Amniotic epithelial cell (primary cell): Measurements from ENCODE around the gene LRCH1.

Source experiments
- DNase-seq: peaks from one replicate; pipeline ENCODE4 v3.0.0-alpha.2; 2010; ENCODE audit warnings: low read depth

Gene LRCH1

DNA sequence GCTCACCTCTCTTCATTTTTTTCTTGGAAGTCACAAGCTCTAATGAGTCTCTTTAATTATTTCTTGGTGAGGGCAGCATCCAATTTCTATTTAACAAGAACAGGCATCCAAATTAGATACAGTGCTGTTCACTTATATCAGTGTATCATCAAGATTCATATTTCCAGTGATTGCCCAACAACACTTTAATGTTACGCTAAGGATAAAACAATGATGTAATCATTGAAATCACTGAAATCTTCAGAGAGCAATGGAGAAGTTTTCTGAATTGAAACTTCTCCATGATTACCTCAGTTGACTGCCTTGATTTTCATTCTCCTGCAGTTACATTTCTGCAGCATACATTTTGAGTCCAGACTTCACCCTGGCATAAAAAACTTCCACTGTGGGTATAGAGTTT lies 17.1 kb upstream of the LRCH1 start:
- DNase-seq, result peak; percentile 36

DNA sequence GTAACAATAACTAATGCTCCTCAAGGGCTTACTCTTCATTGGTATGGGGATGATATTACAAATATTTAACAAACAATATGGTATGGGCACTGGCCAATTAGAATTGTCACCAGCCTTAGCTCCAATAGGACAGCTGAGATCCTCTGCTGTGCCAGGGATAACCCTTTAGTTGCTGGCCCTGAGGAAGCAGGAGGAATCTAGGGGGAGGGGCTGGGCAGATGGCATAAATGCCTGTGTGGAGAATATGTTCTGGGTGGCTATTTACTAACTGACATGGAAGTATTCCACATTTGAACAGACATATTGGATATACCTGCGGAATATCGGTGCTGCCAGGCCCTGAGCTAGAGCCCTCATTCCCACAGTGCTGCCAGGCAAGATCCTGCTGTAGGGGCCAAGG lies 16.6 kb upstream of the LRCH1 start:
- no peak for DNase-seq

DNA sequence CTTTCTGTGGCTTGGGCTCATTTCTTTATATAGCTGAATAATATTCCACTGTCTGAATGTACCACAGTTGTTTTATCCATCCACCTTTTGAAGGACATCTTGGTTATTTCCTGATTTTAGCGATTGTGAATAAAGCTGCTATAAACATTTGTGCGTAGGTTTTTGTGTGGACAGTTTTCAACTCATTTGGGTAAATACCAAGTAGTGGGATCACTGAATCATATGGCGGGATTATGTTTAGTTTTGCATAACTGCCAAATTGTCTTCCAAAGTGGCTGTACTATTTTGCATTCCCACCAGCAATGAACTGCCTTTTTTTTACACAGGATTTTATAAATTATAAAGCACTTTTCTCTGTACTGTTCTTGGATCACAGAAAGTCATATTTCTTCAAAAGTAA lies 13.7 kb upstream of the LRCH1 start:
- no peak for DNase-seq

DNA sequence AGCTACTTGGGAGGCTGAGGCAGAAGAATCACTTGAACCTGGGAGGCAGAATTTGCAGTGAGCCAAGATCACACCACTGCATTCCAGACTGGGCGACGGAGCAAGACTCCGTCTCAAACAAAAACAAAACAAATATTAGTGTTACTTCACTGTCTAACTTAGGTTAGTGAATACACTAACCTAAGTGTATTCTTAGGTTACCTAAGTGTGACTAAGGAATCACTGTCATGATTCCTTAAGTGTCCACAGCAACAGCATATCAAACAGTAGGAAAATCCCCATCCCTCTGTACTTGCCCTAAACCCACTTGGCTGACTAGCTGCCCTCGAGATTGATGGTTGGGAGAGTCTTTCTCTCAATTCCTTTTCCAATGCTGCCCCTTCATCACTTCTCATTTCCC lies 11.8 kb upstream of the LRCH1 start:
- DNase-seq, result no peak

DNA sequence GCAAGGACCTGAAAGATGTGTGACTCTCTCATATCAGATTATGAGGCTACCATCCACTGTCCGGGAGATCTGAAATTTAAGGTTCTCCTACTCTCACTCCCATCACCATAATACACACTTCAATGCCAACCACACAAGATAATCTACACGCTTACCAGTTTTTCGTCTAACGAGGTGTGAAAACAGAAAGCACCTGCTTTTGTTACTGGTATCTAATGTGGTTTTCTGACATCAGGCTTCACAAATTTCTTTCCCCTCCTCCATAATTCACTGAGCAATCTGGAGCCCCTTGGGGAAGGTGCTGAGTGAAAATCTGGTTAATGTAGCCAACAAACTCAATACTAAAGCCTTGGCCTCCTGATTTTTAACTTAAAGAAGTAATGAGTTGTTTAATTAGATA lies 10.1 kb upstream of the LRCH1 start:
- no peak for DNase-seq

DNA sequence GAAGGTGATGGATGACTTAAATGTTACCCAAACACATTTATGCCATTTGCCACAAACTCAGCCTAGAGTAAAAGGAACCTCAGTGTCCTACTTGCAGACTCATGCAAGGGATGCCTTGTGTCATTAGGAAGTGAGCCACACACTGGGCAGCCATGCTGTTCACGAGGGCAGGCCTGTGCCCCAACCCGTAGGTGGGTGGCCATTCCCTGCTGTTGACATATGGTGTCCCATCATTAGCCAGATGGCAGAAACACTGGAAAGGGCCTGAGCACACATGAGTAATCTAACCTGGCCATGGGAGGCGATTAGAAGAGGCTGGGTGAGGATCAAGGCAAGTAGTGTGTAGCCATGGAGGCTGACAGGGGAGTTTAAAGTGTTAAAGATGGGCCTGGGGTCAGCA lies 9.7 kb upstream of the LRCH1 start:
- DNase-seq, result no peak

DNA sequence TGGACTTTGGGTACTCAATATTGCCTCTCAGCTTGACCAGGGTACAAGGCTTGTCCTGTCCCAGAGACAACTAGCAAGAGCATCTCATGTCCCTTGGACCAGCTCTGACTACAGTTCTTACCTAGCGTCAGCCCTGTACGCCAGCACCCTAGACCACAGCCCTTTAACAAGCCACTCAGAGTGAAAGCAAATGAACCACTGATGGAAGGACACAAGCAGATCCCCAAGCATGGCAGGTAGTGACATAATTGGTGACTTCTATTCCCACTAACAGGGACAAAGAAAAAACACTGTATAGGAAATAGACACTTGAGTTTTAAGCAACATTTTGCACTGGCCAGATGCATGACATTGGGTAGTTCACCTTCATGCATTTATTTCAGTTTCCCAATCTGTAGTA lies 8.8 kb upstream of the LRCH1 start:
- DNase-seq, result no peak

DNA sequence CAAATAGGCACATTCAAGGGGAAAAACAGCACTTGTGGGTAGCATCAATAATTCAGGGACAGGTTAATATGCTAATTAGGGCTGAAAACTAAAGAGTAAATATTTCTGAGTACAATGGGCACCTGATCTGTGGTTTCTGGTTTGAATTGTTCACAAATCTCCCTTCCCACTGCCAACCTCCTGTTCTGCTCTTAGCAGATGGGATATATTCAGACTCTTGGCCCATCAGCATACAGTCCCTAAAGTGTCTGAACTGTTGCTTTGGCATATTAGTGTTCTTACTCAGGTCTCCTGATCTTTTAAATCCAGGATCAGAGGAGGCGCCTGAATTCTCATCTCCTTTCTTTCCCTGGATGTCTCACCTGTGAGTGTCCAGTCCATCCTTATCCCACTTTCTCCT lies 8.2 kb upstream of the LRCH1 start:
- no peak for DNase-seq

DNA sequence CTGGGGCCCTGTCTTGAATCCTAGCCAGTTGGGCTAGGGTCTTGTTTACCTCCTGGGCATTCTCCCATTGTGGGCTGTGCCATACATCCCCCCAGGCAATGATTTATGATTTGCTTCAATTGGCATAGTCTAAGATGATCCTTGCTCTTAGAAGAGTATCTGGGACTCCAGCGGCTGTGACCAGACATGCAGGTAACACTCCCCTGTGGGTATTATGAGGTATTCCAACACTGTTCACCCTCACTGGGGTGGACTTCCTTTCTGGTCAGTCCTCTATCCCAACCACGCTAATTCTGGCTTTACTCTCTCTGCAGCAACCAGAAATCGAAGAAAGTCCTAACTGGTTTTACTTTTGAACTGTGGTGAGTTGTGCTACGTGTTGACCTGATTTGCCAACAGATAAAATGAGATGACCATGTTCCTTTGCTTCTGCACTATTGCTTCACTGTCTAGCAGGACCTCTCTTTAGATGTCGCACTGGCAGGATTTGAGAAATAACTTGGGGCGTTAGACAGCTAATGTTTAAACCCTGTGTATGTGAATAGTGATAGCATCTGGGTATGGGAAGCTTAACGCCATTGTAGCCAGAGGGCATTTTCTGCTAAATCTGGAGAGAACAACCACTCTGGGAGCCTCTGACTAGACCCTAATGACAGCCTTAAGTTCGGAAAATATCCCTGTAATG lies 6.7 kb upstream of the LRCH1 start:
- DNase-seq, result no peak

DNA sequence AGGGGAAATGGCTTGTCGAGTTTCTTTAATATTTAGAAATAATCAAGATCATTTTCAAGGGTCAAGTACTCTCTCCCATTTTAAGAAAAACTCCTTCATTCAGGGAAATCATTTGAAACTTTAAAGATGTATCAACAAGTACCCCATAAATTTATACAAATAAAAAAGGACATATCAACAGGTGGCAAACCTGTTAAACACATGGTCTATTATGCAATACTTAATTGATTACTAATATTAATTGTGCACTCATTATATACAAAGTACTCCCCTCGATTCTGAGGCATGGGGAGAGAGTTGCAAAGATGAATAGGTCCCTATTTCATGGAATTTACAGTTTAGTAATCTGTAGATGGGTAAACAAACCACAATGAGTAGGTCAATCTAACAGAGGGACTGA lies 2.1 kb upstream of the LRCH1 start:
- no peak for DNase-seq

DNA sequence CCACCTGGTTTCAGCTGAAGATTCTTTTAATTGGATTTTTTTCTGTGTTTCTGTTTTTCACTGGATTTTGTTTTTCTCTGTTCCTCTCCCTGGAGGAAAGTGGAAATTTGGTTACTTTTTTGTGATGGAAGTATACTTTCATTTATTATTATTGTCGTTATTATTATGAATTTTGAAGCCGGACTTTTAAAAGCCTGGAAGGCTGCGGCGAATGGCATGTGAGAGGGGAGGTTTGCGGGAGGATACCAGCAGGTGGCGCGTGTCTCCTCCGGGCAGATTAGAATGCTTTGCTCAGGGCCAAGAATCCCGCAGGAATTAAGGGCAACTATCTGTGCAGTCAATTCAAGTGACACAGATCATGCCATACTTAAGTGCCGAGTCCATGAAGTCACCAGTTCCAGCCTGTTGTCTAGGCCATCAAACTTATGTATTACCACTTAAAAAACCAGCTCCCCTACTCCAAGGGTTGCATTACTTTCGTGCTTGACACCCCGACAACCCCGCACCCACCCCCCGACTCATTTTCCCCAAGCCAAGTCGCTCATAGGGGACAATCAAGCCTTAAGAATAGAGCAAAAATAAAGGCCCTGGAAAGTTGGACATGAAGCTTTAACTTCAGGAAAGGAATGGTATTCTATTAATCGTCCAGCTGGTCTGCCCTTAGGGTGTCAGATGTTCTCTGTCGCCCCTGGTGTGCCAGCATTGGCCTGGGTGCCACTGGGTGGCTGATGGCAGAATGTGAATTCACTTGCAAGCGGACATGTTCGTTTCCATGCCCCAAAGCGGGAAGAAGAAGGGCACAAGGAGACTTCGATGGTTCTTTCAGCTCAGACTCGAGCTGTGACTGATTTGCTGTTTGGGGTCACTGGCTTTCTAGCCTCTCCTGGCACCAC lies 1.3 kb upstream of the LRCH1 start:
- DNase-seq, result peak; percentile 66

DNA sequence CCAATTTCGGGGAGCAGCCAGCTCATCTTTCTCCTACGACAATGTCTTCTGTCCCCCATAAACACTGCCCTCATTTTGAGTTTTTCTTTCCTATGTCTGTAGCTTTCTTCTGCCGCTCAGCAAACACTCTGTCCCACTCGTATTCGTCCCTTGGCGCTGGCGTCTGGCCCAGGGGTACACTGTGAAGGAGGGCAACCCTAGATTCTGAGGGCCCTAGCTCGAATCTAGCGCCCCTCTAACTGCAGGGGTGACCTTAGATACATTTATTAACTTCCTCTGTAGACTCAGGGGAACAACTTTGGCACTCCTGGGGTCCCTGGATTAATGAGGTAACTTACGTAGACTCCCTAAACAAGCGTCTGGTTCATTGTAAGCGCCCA lies 677 bp upstream of the LRCH1 start:
- no peak for DNase-seq

DNA sequence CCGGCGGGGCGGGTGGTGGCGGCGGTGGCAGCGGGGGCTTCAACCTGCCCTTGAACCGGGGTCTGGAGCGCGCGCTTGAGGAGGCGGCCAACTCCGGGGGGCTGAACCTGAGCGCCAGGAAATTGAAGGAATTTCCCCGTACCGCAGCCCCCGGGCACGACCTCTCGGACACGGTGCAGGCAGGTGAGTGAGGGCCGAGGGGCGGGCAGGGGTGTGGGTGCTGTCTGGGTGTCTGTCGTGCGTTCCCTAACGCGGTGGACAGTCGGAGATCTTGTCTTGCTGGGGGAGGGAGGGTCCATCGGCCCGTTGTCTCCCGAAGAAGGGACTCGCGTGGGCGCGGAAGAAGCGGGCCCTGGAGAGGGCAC lies 533 bp downstream of the LRCH1 start:
- DNase-seq, result no peak

DNA sequence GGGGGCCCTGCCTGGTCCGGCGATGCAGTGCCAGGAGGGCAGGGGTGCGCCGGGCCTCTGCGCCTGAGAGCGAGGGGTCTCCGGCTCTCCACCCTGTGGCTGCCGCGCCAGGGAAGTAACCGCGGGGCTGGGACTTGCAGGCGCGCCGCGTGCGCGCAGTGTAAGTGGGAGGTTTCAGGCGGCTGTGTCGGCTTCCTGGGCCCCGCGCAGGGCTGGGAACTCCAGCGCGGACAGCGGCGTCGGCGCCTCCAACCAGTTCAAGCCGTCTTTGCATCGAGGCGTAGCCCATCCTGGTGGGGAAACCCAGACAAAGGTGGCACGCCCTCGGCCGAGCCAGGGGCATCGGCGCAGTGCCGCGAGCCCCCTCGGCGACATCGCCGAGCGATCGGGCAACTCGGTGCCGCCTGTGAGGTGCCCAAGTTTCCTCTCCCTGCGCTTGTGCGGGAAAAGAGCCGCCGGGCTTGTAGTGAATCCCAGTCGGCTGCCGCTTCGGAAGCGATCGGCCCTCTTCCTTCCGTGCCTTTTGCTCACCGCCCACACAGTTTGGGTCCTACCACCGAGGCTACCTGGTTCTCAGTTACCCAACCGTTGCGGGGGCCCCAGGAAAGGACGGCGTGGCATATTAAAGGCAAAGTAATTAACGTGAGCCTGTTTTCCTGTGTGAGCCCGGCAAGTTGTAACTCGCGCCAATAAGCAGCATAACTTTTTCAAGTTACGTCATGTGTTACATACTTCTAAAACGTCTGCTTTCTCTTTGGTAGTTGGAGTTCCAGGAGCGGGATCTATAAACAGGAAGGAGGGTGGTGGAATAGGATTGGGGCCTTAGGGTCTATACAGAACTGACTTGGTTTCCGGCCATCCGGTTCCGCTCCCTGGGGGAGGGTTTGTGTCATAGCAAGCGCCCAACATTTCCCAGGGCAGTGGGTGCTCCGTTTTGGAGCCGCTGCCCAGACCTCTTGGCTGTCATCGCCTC lies 1.2 kb downstream of the LRCH1 start:
- DNase-seq, result peak; percentile 83

DNA sequence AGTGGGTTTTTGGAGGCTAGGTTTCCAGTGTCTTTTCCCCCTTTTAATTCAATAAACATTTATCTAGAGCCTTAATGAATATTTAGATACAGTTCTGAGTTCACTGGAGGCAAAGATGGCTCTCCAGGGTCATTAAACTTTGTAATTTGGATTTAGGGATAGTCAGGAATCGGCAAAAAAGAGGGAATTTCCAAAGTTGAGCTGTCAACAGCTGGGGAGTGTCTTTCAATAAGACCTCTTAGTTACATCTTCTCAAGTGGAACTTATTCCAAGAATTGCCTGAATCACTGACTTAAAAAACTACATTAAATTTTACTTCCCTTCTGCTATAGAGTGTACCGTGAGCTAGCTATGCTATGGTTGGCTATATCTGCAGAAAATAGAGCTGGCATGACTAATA lies 2.0 kb downstream of the LRCH1 start:
- no peak for DNase-seq

DNA sequence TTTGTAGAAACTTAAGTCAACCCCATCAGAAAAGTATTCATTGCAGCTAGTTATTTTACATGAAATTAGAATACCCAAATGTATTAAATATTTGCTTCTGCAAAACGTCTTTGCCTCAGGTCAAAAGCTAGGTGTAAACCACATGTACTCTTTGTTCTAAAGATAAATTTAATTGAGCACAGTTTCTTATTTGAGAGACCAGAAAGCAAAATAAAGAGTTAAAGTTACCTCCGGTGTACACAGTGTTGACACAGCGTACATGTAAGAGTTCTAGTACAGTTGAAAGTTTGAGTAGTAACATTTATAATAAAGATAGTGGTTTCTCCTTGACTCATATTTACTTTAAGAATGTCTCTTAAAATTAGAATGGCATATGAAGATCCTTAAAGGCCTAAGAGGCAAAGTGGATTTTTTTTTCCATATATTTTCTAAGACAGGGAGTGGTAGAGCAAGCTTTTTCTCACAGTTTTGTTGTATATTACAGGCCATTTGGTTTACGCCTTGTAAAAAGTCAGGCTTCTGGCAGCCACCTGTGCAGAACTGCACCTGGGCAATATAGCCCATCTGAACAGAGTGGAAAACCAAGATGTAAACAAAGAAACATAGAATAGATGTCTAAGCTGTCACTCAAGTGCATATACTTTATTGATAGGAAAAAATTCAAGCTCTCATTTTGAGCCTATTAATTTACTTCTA lies 2.9 kb downstream of the LRCH1 start:
- DNase-seq, result no peak

DNA sequence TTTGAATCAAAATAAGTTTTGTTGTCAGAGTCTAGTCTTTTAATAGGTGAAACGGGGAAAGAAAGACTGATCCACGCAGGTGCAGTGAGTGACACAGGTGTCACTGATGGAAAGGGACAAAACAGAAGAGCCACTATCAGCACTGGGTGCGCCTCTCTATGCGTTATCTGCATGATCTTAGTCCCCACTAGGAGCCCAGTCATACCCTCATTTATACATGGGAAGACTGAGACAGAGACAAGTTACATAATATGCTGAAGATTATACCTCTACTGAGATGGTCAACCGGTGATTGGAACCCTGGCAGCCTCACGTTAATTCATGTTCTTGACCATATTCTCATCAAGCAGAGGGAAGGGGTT lies 3.4 kb downstream of the LRCH1 start:
- no peak for DNase-seq

DNA sequence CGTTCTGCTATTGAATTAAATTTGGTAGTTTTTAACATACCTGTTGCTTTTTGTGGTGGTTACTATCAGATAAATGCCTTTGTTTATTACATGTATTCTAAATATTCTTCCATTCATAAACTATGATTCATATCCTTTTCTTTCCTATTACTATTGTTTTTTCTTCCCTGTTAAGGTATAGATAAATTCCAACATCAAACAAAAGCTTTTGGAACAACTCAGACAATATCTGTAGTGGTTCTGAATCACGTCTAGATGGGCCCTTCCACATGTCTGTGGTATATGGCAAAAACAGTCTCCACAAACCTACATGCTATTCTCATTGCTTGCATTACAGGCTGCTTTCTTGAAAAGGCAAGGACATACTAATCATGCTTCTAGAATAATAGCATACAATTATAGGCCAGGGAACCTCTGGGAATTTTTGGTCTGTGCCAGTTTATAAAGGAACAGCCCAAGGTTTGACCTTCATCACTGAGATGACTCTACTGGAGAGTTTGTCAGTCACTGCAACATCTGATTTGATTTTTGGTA lies 6.4 kb downstream of the LRCH1 start:
- no peak for DNase-seq

DNA sequence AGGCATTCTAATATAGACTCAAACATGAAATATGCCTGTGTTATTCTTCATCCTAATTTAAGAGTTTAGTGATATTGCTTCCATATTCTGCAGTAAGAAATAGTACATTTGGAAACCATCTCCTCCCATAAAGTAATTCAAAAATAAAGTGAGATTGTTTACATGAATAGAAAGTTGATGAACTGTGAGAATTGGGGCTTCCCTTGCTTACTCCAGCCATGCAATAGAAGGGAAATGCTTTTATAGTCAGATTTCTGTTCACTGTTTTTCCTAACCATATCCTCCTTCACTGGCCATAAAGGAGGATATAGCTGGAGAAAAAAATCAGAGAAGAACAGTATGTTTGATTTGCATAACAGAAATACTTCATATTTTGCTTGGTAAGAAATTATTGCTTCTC lies 7.8 kb downstream of the LRCH1 start:
- no peak for DNase-seq

DNA sequence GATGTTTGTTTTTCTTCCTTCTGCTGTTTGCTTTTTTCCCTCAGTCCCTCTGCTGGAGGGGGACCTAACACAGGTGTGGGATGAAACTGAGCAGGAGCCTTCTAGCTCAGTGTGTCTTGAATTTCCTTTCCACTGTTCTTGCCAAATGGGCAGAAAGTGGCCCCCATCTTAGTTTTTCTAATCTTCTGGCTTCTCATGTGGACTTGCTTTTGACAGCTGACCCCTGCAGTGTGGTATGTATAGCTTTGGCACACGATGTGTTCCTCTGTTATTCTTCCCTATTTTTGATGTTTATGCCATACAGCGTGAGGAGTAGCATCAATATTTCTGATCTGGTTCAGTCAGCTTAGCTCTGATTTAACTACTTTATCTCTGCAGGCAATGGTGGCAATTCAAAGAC lies 8.3 kb downstream of the LRCH1 start:
- DNase-seq, result no peak

DNA sequence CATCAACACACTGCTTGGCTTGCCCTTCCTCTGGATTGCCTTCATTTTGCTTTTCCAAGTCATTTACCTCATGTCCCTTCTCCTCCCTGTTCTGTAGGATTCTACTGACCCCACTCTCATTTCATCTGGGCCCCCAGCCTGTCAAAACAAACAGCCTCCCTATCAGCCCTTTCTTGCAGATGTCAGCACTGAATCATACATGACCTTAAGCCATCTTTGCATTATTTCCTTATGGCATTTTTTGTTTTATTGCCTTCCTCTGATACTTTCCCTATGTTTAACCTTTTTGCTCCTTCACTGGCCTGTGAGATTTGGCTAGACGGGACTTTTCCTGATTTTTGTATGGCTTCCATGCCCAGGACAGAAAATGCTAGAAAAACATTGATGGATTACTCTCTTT lies 8.7 kb downstream of the LRCH1 start:
- DNase-seq, result no peak

DNA sequence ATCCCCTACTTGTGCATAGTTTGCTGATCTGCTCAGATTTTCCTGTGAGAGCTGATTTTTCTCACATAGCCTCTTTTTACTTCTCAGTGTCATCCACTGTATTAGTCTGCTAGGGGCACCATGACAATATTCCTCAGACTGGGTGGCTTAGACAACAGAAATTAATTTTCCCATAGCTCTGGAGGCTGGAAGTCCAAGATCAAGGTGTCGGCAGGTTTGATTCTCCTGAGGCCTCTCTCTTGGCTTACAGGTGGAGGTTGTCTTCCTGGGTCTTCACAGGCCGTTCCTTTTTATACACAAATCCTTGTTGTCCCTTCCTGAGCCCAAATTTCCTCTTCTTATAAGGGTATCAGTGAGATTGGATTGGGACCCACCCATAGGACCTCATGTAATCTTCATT lies 9.2 kb downstream of the LRCH1 start:
- DNase-seq, result no peak
